Keratinocyte (primary cell): ENCODE data around the gene KCNJ9. TPM values are rescaled to one million over a fixed set of nuclear protein-coding genes. Genes with fewer than 3 reads are reported as not detected.

Experiments
- DNase-seq: peaks from one replicate; pipeline ENCODE4 v3.0.0-alpha.2; 2011; ENCODE audit warnings: low read depth, missing footprints, low spot score
- FAIRE-seq: peaks from 2 replicates; lab custom pipeline; 2011; peaks lifted over from hg19 to GRCh38; lab: Jason Lieb, UNC
- H2AFZ ChIP-seq: 2 replicates; pipeline ENCODE4 v1.6.0; 2012; ENCODE audit warnings: low read length, control low read depth, inconsistent platforms; ENCODE audit not compliant: control insufficient read depth
- H3K27ac ChIP-seq: 2 replicates; pipeline ENCODE4 v1.5.1; 2011; ENCODE audit warnings: low read length; ENCODE audit not compliant: control insufficient read depth, insufficient read depth
- H3K27me3 ChIP-seq: 3 replicates; pipeline ENCODE4 v1.6.0; 2011; ENCODE audit warnings: low read length; ENCODE audit not compliant: control insufficient read depth, insufficient read depth; ENCODE audit errors: extremely low read depth
- H3K36me3 ChIP-seq, 2 experiments: 2 replicates in 1 of 2; 3 replicates in 1 of 2; pipeline ENCODE4 v1.5.1; 2011; ENCODE audit warnings: low read length in 2 of 2, mild to moderate bottlenecking in 1 of 2; ENCODE audit not compliant: control insufficient read depth in 2 of 2, insufficient read depth in 2 of 2; ENCODE audit errors: extremely low read depth in 1 of 2
- H3K4me1 ChIP-seq: 3 replicates; pipeline ENCODE4 v1.5.1; 2011; ENCODE audit warnings: low read length; ENCODE audit not compliant: control insufficient read depth, insufficient read depth; ENCODE audit errors: extremely low read depth
- H3K4me2 ChIP-seq: 3 replicates; pipeline ENCODE4 v1.6.0; 2011; ENCODE audit warnings: low read depth, low read length; ENCODE audit not compliant: control insufficient read depth, insufficient read depth; ENCODE audit errors: extremely low read depth
- H3K4me3 ChIP-seq, 3 experiments: fragments of 200-600 bp in 1 of 3; sonication (generic) in 1 of 3; 2 replicates in 2 of 3; 3 replicates in 1 of 3; pipeline ENCODE4 v1.5.1; 2011 to 2016; ENCODE audit warnings: low read length in 3 of 3, mild to moderate bottlenecking in 3 of 3, control low read depth in 2 of 3, inconsistent platforms in 1 of 3, low read depth in 1 of 3, mixed read lengths in 1 of 3, mixed run types in 1 of 3, moderate library complexity in 1 of 3; ENCODE audit not compliant: control insufficient read depth in 2 of 3, insufficient read depth in 2 of 3; ENCODE audit errors: extremely low read depth in 1 of 3
- H3K79me2 ChIP-seq: 2 replicates; pipeline ENCODE4 v1.6.0; 2012; ENCODE audit warnings: low read length; ENCODE audit not compliant: control insufficient read depth, insufficient read depth
- H3K9ac ChIP-seq: 3 replicates; pipeline ENCODE4 v1.6.0; 2011; ENCODE audit warnings: low read length; ENCODE audit not compliant: control insufficient read depth, insufficient read depth; ENCODE audit errors: extremely low read depth
- H3K9me1 ChIP-seq: 3 replicates; pipeline ENCODE4 v1.6.0; 2011; ENCODE audit warnings: low read length; ENCODE audit not compliant: control insufficient read depth, insufficient read depth; ENCODE audit errors: extremely low read depth
- H3K9me3 ChIP-seq: 2 replicates; pipeline ENCODE4 v1.5.1; 2012; ENCODE audit warnings: low read depth, low read length; ENCODE audit not compliant: control insufficient read depth
- H4K20me1 ChIP-seq: 3 replicates; pipeline ENCODE4 v1.6.0; 2011; ENCODE audit warnings: low read length; ENCODE audit not compliant: control insufficient read depth, insufficient read depth; ENCODE audit errors: extremely low read depth
- EZH2 ChIP-seq: IDR thresholded peaks from one replicate; pipeline ENCODE4 v1.6.1; 2012; ENCODE audit warnings: inconsistent platforms, mild to moderate bottlenecking, low read length, moderate library complexity
- dilution Hi-C: fragments of 300-500 bp; cut with MboI; formaldehyde crosslinking; loops from one replicate; pipeline ENCODE4 v1.7.0; 2020; ENCODE audit warnings: low sequenced_read_pairs; ENCODE audit not compliant: extremely low pct_ligation_motif_present
- polyA plus RNA-seq, 5 experiments: library from polyadenylated mRNA; depleted of rRNA in 3 of 5; stranded (reverse) in 3 of 5; stranded (forward) in 1 of 5; unstranded in 1 of 5; fragments of >200 nt; gene quantifications; 1 replicate in 1 of 5; 2 replicates in 3 of 5; 3 replicates in 1 of 5; pipeline versions ENCODE4 v1.2.1 to v1.2.3, GENCODE V29; 2011 to 2012; ENCODE audit warnings: missing spikeins in 2 of 5, low read depth in 1 of 5, low replicate concordance in 1 of 5
- TF ChIP-seq, protein P1 (sequence below), 3 experiments: IDR thresholded peaks in 1 of 3; conservative IDR thresholded peaks in 1 of 3; optimal IDR thresholded peaks in 1 of 3; 2 replicates in 2 of 3; 3 replicates in 1 of 3; pipeline versions ENCODE3 to v1.5.1; 2011; ENCODE audit warnings: low read length in 3 of 3, mild to moderate bottlenecking in 3 of 3, moderate library complexity in 2 of 3, control low read depth in 1 of 3, inconsistent platforms in 1 of 3; ENCODE audit not compliant: insufficient read depth in 2 of 3; ENCODE audit errors: extremely low read depth in 1 of 3

KCNJ9 gene
- polyA plus RNA-seq, 1 donor (not counting 4 experiments of a cell fraction or from before 2014, with no cell fraction given): not detected

DNA sequence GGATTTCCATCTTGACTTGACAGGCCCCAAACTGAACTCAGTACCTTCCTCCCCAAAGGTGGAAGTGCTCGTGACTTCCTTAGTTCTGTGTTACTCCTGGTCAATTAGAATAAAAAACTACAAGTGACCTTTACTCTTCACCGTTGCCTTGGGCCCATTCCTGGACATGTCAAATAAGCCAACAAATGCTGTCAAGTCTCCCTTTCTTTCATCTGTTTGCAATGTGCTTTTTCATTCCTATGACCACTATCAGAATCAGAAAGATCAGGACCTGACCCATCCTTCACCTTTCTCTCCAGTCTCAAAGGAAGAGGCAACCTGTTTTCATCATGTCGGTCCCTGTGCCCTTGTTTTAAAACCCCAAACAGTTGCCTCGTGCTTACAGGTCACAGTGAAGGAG, 6.5 kb upstream of the KCNJ9 start:
- no peak overlapping the region for H3K9ac ChIP-seq
- H3K79me2 ChIP-seq: no peaks in the 10 kb centered on the region
- DNase-seq (no peak), FAIRE-seq (no peak)
- no peak for TF ChIP-seq EZH2
- TF ChIP-seq, protein P1, sequence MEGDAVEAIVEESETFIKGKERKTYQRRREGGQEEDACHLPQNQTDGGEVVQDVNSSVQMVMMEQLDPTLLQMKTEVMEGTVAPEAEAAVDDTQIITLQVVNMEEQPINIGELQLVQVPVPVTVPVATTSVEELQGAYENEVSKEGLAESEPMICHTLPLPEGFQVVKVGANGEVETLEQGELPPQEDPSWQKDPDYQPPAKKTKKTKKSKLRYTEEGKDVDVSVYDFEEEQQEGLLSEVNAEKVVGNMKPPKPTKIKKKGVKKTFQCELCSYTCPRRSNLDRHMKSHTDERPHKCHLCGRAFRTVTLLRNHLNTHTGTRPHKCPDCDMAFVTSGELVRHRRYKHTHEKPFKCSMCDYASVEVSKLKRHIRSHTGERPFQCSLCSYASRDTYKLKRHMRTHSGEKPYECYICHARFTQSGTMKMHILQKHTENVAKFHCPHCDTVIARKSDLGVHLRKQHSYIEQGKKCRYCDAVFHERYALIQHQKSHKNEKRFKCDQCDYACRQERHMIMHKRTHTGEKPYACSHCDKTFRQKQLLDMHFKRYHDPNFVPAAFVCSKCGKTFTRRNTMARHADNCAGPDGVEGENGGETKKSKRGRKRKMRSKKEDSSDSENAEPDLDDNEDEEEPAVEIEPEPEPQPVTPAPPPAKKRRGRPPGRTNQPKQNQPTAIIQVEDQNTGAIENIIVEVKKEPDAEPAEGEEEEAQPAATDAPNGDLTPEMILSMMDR (optimal IDR thresholded peaks at IDR 0.05 in 1 of 3, IDR thresholded peaks at IDR 0.05 in 1 of 3, conservative IDR thresholded peaks at IDR 0.05 in 1 of 3; ENCODE audit: extremely low read depth in 1 of 3, insufficient read depth in 2 of 3, low read length in 3 of 3): no peak
- H3K9me3 ChIP-seq: no peaks in the 10 kb centered on the region
- peaks cover 19% of the 10 kb centered on the region for H3K27me3 ChIP-seq
- no peak overlapping the region for H3K4me3 ChIP-seq
- H3K4me2 ChIP-seq: no peak overlapping the region
- H4K20me1 ChIP-seq: no peaks in the 10 kb centered on the region
- H3K27ac ChIP-seq: no peak overlapping the region
- H3K4me1 ChIP-seq: peaks cover 3% of the 10 kb centered on the region
- no peaks in the 10 kb centered on the region for H3K9me1 ChIP-seq
- dilution Hi-C loops: no loop called here
- H3K36me3 ChIP-seq: no peaks in the 10 kb centered on the region
- no peak overlapping the region for H2AFZ ChIP-seq

DNA sequence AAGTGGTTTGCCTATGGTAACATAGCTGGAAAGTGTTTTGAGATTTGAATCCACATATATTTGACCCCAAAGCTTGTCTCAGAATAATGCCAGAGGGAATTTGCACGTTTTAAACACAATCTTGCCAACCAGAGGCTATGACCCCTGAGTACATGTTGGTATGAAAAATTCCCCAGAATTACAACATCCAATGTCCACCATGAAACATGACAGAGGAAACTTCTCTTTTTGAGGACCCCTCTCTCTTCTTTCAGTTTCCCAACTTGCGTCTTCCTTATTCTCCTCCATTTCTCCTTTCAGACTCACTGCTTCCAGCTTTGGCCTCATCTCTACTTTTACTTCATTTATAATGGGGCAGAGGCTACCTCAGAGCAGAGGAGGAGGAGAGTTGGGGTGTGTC, 5.5 kb upstream of the KCNJ9 start:
- dilution Hi-C loops: no loop called here
- no peaks in the 10 kb centered on the region for H3K9me1 ChIP-seq
- H4K20me1 ChIP-seq: no peaks in the 10 kb centered on the region
- H3K27me3 ChIP-seq: peaks cover 18% of the 10 kb centered on the region
- FAIRE-seq (no peak), DNase-seq (no peak)
- TF ChIP-seq, protein P1 (optimal IDR thresholded peaks at IDR 0.05 in 1 of 3, IDR thresholded peaks at IDR 0.05 in 1 of 3, conservative IDR thresholded peaks at IDR 0.05 in 1 of 3; ENCODE audit: extremely low read depth in 1 of 3, insufficient read depth in 2 of 3, low read length in 3 of 3): no peak
- no peak for TF ChIP-seq EZH2
- no peaks in the 10 kb centered on the region for H3K4me1 ChIP-seq
- H2AFZ ChIP-seq: no peak overlapping the region
- no peaks in the 10 kb centered on the region for H3K79me2 ChIP-seq
- H3K4me2 ChIP-seq: no peak overlapping the region
- no peak overlapping the region for H3K27ac ChIP-seq
- H3K4me3 ChIP-seq: no peak overlapping the region
- H3K9me3 ChIP-seq: no peaks in the 10 kb centered on the region
- H3K36me3 ChIP-seq: no peaks in the 10 kb centered on the region
- H3K9ac ChIP-seq: no peak overlapping the region
